Left kidney (tissue), 8 donors: Measurements from ENCODE around the gene DNAJC15. TPM values are rescaled to one million over a fixed set of nuclear protein-coding genes. Genes with fewer than 3 reads are reported as not detected.
"Not testable (repeated sequence)": the region's sequence is repeated elsewhere in the genome, so short reads cannot be mapped to it uniquely, and the experiment has no call there.

ENCODE experiments used
- DNase-seq: peaks from one replicate; pipeline ENCODE4 v3.0.0-alpha.2; 2013
- long read RNA-seq, 8 donors: transcript quantifications; one replicate each; lab custom pipeline, GENCODE V29; 2026
- polyA plus RNA-seq: library from polyadenylated mRNA; unstranded; fragments of 120-200 nt; gene quantifications from one replicate; pipeline ENCODE4 v1.2.1, GENCODE V29; 2013; ENCODE audit not compliant: insufficient read length

The DNAJC15 gene
- polyA plus RNA-seq: 31.2 TPM
- long read RNA-seq, donor 1, full-length matches to known transcripts: 61 of 61 reads
- long read RNA-seq, donor 1, partial matches to known transcripts: 0 of 61 reads
- long read RNA-seq, donor 1, other reads (novel, unspliced or antisense): 0 of 61 reads
- long read RNA-seq, donor 2, full-length matches to known transcripts: 59 of 65 reads
- long read RNA-seq, donor 2, partial matches to known transcripts: 6 of 65 reads
- long read RNA-seq, donor 2, other reads (novel, unspliced or antisense): 0 of 65 reads
- long read RNA-seq, donor 3, full-length matches to known transcripts: 55 of 60 reads
- long read RNA-seq, donor 3, partial matches to known transcripts: 5 of 60 reads
- long read RNA-seq, donor 3, other reads (novel, unspliced or antisense): 0 of 60 reads
- long read RNA-seq, donor 4, full-length matches to known transcripts: 8 of 8 reads
- long read RNA-seq, donor 4, partial matches to known transcripts: 0 of 8 reads
- long read RNA-seq, donor 4, other reads (novel, unspliced or antisense): 0 of 8 reads
- long read RNA-seq, donor 5, full-length matches to known transcripts: 113 of 125 reads
- long read RNA-seq, donor 5, partial matches to known transcripts: 12 of 125 reads
- long read RNA-seq, donor 5, other reads (novel, unspliced or antisense): 0 of 125 reads
- long read RNA-seq, donor 6, full-length matches to known transcripts: 78 of 86 reads
- long read RNA-seq, donor 6, partial matches to known transcripts: 8 of 86 reads
- long read RNA-seq, donor 6, other reads (novel, unspliced or antisense): 0 of 86 reads
- long read RNA-seq, donor 7, full-length matches to known transcripts: 95 of 108 reads
- long read RNA-seq, donor 7, partial matches to known transcripts: 13 of 108 reads
- long read RNA-seq, donor 7, other reads (novel, unspliced or antisense): 0 of 108 reads
- long read RNA-seq, donor 8, full-length matches to known transcripts: 30 of 30 reads
- long read RNA-seq, donor 8, partial matches to known transcripts: 0 of 30 reads
- long read RNA-seq, donor 8, other reads (novel, unspliced or antisense): 0 of 30 reads

DNA sequence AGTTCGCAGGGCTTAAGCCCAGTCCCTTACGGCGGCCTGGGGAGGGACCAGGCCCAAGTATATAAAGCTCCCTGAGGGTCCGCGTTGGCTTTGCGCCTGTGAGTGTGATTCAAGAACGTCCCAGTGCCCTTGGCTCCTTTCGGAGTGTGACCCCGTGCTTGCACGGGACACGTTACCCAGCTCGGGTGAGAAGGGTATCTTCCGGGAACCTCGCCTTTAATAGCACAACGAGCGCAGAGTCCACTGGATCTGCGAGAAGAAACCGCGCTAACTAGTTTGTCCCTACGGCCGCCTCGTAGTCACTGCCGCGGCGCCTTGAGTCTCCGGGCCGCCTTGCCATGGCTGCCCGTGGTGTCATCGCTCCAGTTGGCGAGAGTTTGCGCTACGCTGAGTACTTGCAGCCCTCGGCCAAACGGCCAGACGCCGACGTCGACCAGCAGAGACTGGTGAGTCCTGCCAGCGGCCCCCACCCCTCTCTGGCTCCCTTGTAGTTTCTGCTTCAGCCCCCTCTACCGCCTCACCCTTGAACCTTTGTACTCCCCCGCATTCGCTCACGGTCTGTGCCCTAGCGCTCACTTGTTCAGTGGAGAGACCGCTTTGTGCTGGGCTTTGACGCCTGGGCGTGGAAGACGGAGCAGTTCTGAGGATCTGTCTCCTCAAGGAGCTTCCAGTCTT lies at the start of gene DNAJC15:
Gene DNAJC15 (plus strand): TSS at position 298 of the 675 bp plus-strand sequence. CDS start 41 bp downstream, at position 339.
- DNase-seq: peak; percentile 90

- DNase-seq: no peak
These were observed 47.3 kb upstream of the DNAJC15 start for GRCh38 chr13:42976066-42976465.

GRCh38 chr13:42977219-42977659 lies 46.1 kb upstream of the DNAJC15 start:
- no peak for DNase-seq

- DNase-seq: no peak
These were observed 42.1 kb upstream of the DNAJC15 start for GRCh38 chr13:42981317-42981716.

- no peak for DNase-seq
These were observed 41.5 kb upstream of the DNAJC15 start for GRCh38 chr13:42981853-42982252.

DNA sequence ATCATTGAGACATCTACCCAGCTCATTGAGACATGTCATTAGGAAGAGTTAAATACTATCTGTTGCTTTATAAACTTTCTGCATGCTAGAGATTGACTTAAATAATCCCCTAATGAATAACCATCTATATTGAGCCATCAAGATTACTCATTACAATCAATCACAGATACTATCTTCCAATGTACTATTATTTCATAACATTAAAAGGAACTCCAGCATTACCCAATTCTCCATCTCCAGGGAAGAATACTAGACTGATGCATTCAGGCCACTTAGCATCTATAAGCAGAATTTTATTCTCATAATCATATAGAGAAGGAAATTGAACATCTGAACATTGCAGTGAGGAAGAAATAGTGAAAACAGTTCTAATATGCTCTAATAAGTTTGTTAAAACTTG lies 39.4 kb upstream of the DNAJC15 start:
- no peak for DNase-seq

DNA sequence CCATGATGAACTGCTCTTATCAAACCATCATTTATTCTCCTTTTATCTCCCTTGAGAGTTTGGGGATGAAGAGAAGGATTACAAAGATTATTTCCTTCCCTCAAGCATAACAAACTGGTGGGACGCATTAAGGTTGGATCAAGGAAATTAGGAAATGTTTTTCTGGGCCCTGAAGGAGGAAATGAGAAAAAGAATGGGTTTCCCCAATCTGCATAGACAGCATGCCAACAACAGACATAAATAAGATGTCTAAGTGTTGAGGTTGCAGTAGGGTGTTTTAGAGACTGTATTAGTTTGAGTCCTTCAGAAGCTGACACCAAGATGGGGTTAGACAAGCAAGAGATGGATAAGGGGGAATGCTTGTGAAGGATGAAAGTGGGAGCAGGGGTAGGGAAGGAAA lies 38.7 kb upstream of the DNAJC15 start:
- no peak for DNase-seq

GRCh38 chr13:42985312-42986175 lies 37.8 kb upstream of the DNAJC15 start:
- DNase-seq: no peak

GRCh38 chr13:42986176-42986574 lies 37.2 kb upstream of the DNAJC15 start:
- DNase-seq: no peak

GRCh38 chr13:42990291-42991232 lies 32.8 kb upstream of the DNAJC15 start:
- peak; percentile 46 for DNase-seq

GRCh38 chr13:42991233-42991897 lies 32.0 kb upstream of the DNAJC15 start:
- not testable (repeated sequence) for DNase-seq

GRCh38 chr13:42991898-42992763 lies 31.3 kb upstream of the DNAJC15 start, which contains the start of gene EPSTI1:
Gene EPSTI1, minus strand, starts transcription at chr13:42992241. Its CDS starts 76 bp downstream, at chr13:42992165.
- DNase-seq: peak; percentile 62

- no peak for DNase-seq
These were observed 30.6 kb upstream of the DNAJC15 start for GRCh38 chr13:42992764-42993122.

DNA sequence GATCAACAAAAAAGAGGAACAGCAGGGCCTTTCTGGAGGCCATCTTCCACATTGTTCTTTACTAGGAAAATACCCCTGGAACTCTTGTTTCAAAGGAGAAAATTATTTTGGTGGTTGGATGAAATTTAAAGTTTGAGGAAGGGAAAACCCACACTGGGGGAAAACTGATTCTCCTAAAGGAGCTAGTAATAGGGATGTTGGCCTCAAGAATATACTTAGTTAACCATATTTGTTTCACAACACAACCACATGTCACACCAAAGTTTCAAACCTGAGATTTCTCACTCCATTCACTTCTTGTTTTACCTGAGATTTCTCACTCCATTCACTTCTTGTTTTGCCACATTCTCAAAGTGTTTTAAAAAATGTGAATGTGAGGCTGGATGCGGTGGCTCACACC lies 28.5 kb upstream of the DNAJC15 start:
- no peak for DNase-seq

- no peak for DNase-seq
These were observed 26.8 kb upstream of the DNAJC15 start for GRCh38 chr13:42996584-42996983.

DNA sequence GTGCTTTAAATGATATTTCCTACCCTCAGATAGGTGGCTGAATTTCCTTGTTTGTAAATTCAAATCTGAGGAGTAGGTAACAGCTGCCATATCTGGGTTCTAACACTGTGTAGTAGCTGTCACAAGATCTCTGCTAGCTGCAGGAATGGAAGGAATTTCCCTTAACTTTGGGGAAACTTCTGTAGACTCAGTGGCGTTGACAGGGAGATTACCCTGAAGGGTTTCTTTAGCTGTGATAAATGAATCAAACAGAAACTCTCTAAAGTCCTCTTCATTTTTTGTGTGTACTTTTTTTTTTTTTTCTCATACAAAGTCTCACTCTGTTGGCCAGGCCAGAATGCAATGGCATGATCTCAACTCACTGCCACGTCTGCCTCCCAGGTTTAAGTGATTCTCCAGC lies 26.0 kb upstream of the DNAJC15 start:
- no peak for DNase-seq

DNA sequence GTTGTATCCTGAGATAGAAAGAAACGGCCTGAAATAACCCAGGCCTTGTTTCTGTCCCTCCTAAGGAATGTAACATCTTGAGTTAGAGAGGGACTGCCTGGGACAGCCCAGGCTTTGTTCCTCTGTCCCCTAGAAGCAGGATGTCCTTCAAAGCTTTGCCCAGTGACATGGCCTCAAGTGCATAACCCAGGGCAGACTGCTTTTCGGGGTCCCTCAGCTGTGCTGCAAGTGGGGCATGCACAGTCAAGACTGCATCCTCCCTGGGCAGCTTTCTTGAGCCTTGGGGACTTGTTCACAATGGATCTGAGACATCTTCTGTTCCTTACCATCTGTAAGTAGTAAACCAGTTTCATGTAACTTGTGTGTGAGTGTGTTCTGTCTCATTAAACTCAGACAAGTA lies 23.9 kb upstream of the DNAJC15 start:
- DNase-seq: no peak

DNA sequence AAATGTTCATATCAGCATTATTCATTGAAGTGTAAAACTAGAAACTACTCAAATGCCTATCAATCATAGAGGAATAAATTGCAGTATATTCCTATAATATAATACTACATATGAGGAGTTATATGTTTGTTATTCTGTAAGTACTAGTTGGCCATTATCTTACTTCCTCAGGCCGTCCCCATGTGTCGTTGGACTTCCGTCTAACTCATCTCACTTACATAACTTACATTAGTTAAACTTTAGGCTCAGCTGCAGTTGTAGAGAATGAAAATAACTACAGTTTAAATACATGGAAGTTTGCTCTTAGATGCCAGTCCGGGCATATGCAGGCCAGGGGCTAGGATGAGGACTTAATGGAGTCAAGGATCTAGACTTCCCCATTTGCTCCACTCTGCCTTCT lies 22.7 kb upstream of the DNAJC15 start:
- no peak for DNase-seq
